ENCODE data around the gene DET1. TPM values are rescaled to one million over a fixed set of nuclear protein-coding genes. Genes with fewer than 3 reads are reported as not detected.
"Not testable (repeated sequence)": the region's sequence is repeated elsewhere in the genome, so short reads cannot be mapped to it uniquely, and the experiment has no call there.

DET1 gene
- total RNA-seq: 12.1 TPM

- peak; percentile 98 for DNase-seq
Observed at GRCh38 chr15:88546248-88547129, at the start of gene DET1. DET1 (minus strand) TSS chr15:88546681; CDS start chr15:88531705, 14,976 bp downstream.

- DNase-seq: no peak
Observed at GRCh38 chr15:88591384-88591783, 44.9 kb upstream of the DET1 start.

- no peak for DNase-seq
Observed at GRCh38 chr15:88590759-88591158, 44.3 kb upstream of the DET1 start.

GRCh38 chr15:88586401-88587162, 40.1 kb upstream of the DET1 start:
- DNase-seq: no peak

GRCh38 chr15:88580532-88580931, 34.1 kb upstream of the DET1 start:
- DNase-seq: no peak

- DNase-seq: no peak
Observed at GRCh38 chr15:88579322-88579721, 32.8 kb upstream of the DET1 start.

- no peak for DNase-seq
Observed at GRCh38 chr15:88574655-88575054, 28.2 kb upstream of the DET1 start.

- no peak for DNase-seq
Observed at GRCh38 chr15:88574077-88574476, 27.6 kb upstream of the DET1 start.

GRCh38 chr15:88571852-88572259, 25.4 kb upstream of the DET1 start:
- DNase-seq: no peak

GRCh38 chr15:88571153-88571851, 24.8 kb upstream of the DET1 start:
- no peak for DNase-seq

- DNase-seq: no peak
Observed at GRCh38 chr15:88568589-88568988, 22.1 kb upstream of the DET1 start.

- no peak for DNase-seq
Observed at GRCh38 chr15:88564741-88565140, 18.3 kb upstream of the DET1 start.

GRCh38 chr15:88563638-88564037, 17.2 kb upstream of the DET1 start:
- DNase-seq: no peak

GRCh38 chr15:88559565-88559964, 13.1 kb upstream of the DET1 start:
- DNase-seq: not testable (repeated sequence)

- not testable (repeated sequence) for DNase-seq
Observed at GRCh38 chr15:88558026-88558425, 11.5 kb upstream of the DET1 start.

GRCh38 chr15:88548009-88548408, 1.5 kb upstream of the DET1 start:
- DNase-seq: not testable (repeated sequence)

GRCh38 chr15:88545578-88546247, 768 bp downstream of the DET1 start:
- not testable (repeated sequence) for DNase-seq

- DNase-seq: no peak
Observed at GRCh38 chr15:88543065-88543776, 3.3 kb downstream of the DET1 start.

GRCh38 chr15:88542342-88542733, 4.1 kb downstream of the DET1 start:
- DNase-seq: peak; percentile 17

- no peak for DNase-seq
Observed at GRCh38 chr15:88541709-88542341, 4.7 kb downstream of the DET1 start.

- DNase-seq: not testable (repeated sequence)
Observed at GRCh38 chr15:88541111-88541510, 5.4 kb downstream of the DET1 start.

All from tongue (tissue), 2 donors.